GM12878 (cell line): Measurements from ENCODE around the gene GLT1D1. TPM values are rescaled to one million over a fixed set of nuclear protein-coding genes. Genes with fewer than 3 reads are reported as not detected.

Source experiments
- ATAC-seq: fragments of 200-7000 bp; cut with Tn5 transposase; 3 replicates; pipeline ENCODE4 v1.9.1; 2020; ENCODE audit warnings: mild to moderate bottlenecking, moderate library complexity
- BruUV-seq: library from RNA; stranded (reverse); fragments of 400-500 nt; replicated peaks from 2 replicates; lab custom pipeline; 2021; lab: Mats Ljungman, UMichigan
- CTCF ChIA-PET: fragments of 300-600 bp; sonication (Branson Sonifier 250); formaldehyde crosslinking; extraction: SDS; loops from one replicate; lab custom pipeline; 2021; ENCODE audit warnings: inconsistent platforms; lab: Yijun Ruan, JAX
- POLR2A ChIA-PET: fragments of 350-600 bp; formaldehyde crosslinking; extraction: SDS; loops from one replicate; lab custom pipeline; 2021; ENCODE audit warnings: inconsistent platforms; lab: Charles Lee
- RAD21 ChIA-PET: fragments of 300-600 bp; sonication (Branson Sonifier 250); formaldehyde crosslinking; loops from one replicate; lab custom pipeline; 2023; ENCODE audit warnings: antibody characterized with exemption; ENCODE audit not compliant: unreplicated experiment; lab: Charles Lee
- SMC1A ChIA-PET: fragments of 300-600 bp; sonication (Branson Sonifier 250); formaldehyde crosslinking; loops from one replicate; lab custom pipeline; 2023; ENCODE audit not compliant: unreplicated experiment, uncharacterized antibody; lab: Charles Lee
- DNase-seq: peaks from one replicate; pipeline ENCODE4 v3.0.0-alpha.2; 2011; ENCODE audit warnings: low read depth, low spot score
- FAIRE-seq: peaks from 3 replicates; lab custom pipeline; 2011; peaks lifted over from hg19 to GRCh38; lab: Jason Lieb, UNC
- H2AFZ ChIP-seq: 2 replicates; pipeline ENCODE4 v1.6.0; 2011; ENCODE audit warnings: low read depth, low read length, control low read depth; ENCODE audit not compliant: control insufficient read depth
- H3K27ac ChIP-seq: 2 replicates; pipeline ENCODE4 v1.5.1; 2011; ENCODE audit warnings: control low read depth; ENCODE audit not compliant: control insufficient read depth, insufficient read depth
- H3K27me3 ChIP-seq, 2 experiments: replicated peaks in 1 of 2; 2 replicates each; pipeline versions ENCODE4 v1.6.0 to v1.6.1; 2011; ENCODE audit warnings: low read length in 1 of 2; ENCODE audit not compliant: control insufficient read depth in 2 of 2, insufficient read depth in 2 of 2
- H3K36me3 ChIP-seq, 2 experiments: 2 replicates each; pipeline ENCODE4 v1.5.1; 2011; ENCODE audit warnings: low read length in 1 of 2; ENCODE audit not compliant: control insufficient read depth in 2 of 2, insufficient read depth in 2 of 2
- H3K4me1 ChIP-seq: 2 replicates; pipeline ENCODE4 v1.6.1; 2011; ENCODE audit warnings: mild to moderate bottlenecking, low read length, moderate library complexity, mixed read lengths; ENCODE audit not compliant: control insufficient read depth, insufficient read depth
- H3K4me2 ChIP-seq: 2 replicates; pipeline ENCODE4 v1.6.0; 2011; ENCODE audit warnings: control low read depth; ENCODE audit not compliant: control insufficient read depth, insufficient read depth
- H3K4me3 ChIP-seq: fragments of 200-600 bp; sonication (generic); 2 replicates; pipeline ENCODE4 v1.5.1; 2016
- H3K79me2 ChIP-seq: 2 replicates; pipeline ENCODE4 v1.6.0; 2011; ENCODE audit warnings: low read length; ENCODE audit not compliant: control insufficient read depth, insufficient read depth
- H3K9ac ChIP-seq: 2 replicates; pipeline ENCODE4 v1.8.0; 2011; ENCODE audit warnings: low read length, control low read depth, mixed read lengths; ENCODE audit not compliant: control insufficient read depth, insufficient read depth
- H3K9me3 ChIP-seq: replicated peaks from 3 replicates; pipeline ENCODE4 v1.5.1; 2011; ENCODE audit warnings: mild to moderate bottlenecking, low read length; ENCODE audit not compliant: control insufficient read depth, insufficient read depth
- H4K20me1 ChIP-seq: 2 replicates; pipeline ENCODE4 v1.6.0; 2011; ENCODE audit not compliant: control insufficient read depth, insufficient read depth
- BACH1 ChIP-seq: fragments of 450-650 bp; IDR thresholded peaks from 2 replicates; pipeline ENCODE4 v1.6.1; 2017; ENCODE audit warnings: mild to moderate bottlenecking, borderline replicate concordance
- ESRRA ChIP-seq: IDR thresholded peaks from 2 replicates; pipeline ENCODE4 v1.6.1; 2012; ENCODE audit warnings: mild to moderate bottlenecking, low read length, improper control_type of control experiment
- GATAD2B ChIP-seq: fragments of 450-650 bp; conservative IDR thresholded peaks from 2 replicates; pipeline ENCODE4 v1.6.1; 2017; ENCODE audit warnings: low read depth, mild to moderate bottlenecking, moderate library complexity
- IKZF1 ChIP-seq: fragments of 450-650 bp; conservative IDR thresholded peaks from 2 replicates; pipeline ENCODE4 v1.6.1; 2017; ENCODE audit warnings: antibody characterized with exemption, mild to moderate bottlenecking
- POLR2AphosphoS5 ChIP-seq: IDR thresholded peaks from 2 replicates; pipeline ENCODE4 v1.6.1; 2011; ENCODE audit warnings: mild to moderate bottlenecking, low read length, inconsistent platforms
- TARDBP ChIP-seq: IDR thresholded peaks from 2 replicates; pipeline ENCODE4 v1.6.1; 2016; ENCODE audit warnings: borderline replicate concordance
- ZNF217 ChIP-seq: fragments of 450-650 bp; IDR thresholded peaks from 2 replicates; pipeline ENCODE4 v1.6.1; 2017; ENCODE audit warnings: antibody characterized with exemption, mild to moderate bottlenecking
- ZNF384 ChIP-seq: IDR thresholded peaks from 2 replicates; pipeline ENCODE4 v1.6.1; 2012; ENCODE audit warnings: low read depth, mild to moderate bottlenecking, low read length, improper control_type of control experiment, borderline replicate concordance
- WGBS: methylation state at CpG from one replicate; pipeline ENCODE4 v1.1.6; 2016; ENCODE audit warnings: low lambda C conversion rate; ENCODE audit not compliant: insufficient replicate concordance, insufficient coverage; ENCODE audit errors: missing lambda C conversion rate; 5-methylcytosine and 5-hydroxymethylcytosine counted together
- in situ Hi-C: fragments of 300-500 bp; cut with MboI; formaldehyde crosslinking; loops from 9 replicates; pipeline ENCODE4 v1.14.3; 2018; ENCODE audit warnings: mixed read lengths
- intact Hi-C: fragments of 100-400 bp; cut with micrococcal nuclease; formaldehyde crosslinking; loops from one replicate; pipeline ENCODE4 v1.14.2; 2022; ENCODE audit not compliant: unreplicated experiment
- polyA plus RNA-seq, 11 experiments: library from polyadenylated mRNA; depleted of rRNA in 4 of 11; unstranded in 6 of 11; stranded (reverse) in 5 of 11; fragments of >200 nt; fragmentation: Nextera tagmentation in 4 of 11; fragmentation: Illumina TruSeq in 1 of 11; extraction: Ambion mirVana in 4 of 11; extraction: Trizol in 1 of 11; gene quantifications; 1 replicate in 1 of 11; 2 replicates in 10 of 11; pipeline versions ENCODE4 v1.2.1 to v1.2.3, GENCODE V29; 2011 to 2016; ENCODE audit warnings: inconsistent platforms in 2 of 11, missing spikeins in 2 of 11, low read depth in 1 of 11
- total RNA-seq, 4 experiments: library from RNA; depleted of rRNA in 3 of 4; stranded (reverse); fragments of >200 nt in 3 of 4; fragmentation: Illumina TruSeq in 1 of 4; extraction: Trizol in 1 of 4; gene quantifications; 2 replicates each; pipeline versions ENCODE4 v1.2.1 to v1.2.3, GENCODE V29; 2013 to 2021
- TF ChIP-seq, protein P1 (sequence below): IDR thresholded peaks from 2 replicates; pipeline ENCODE4 v1.6.1; 2011; ENCODE audit warnings: borderline replicate concordance, low read depth, mild to moderate bottlenecking, moderate library complexity, low read length; ENCODE audit not compliant: insufficient read depth, poor library complexity, severe bottlenecking
- TF ChIP-seq, protein P2 (sequence below): IDR thresholded peaks from 2 replicates; pipeline ENCODE4 v1.6.1; 2012; ENCODE audit warnings: low read depth, low read length, improper control_type of control experiment
- TF ChIP-seq, protein P3 (sequence below): IDR thresholded peaks from 2 replicates; pipeline ENCODE4 v1.6.1; 2012; ENCODE audit warnings: low read length, inconsistent platforms

GLT1D1 gene
- total and polyA plus RNA-seq, 10 of the 15 experiments (the other 5 are each of a cell fraction or from before 2014, with no cell fraction given), result 0.42 to 62.8 (median 3.0) TPM

DNA sequence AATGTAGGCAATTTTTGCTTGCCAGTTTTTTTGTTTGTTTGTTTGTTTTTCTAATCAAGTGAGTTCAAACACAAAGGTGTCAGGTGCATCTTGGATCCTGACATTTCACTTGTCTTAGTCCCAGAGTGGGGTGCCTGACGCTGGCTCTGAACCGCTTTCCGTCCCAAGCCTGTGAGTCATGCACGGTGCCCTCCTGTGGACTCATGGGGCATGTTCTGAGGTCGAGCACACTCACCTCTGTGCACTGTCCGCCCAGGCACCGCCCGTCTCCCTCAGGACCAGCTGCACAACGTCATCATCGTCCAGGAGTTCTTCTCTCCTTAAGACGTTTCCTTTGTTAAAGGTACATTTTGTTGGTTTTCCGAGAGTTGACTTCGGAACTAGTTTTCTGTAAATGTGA, 98.2 kb downstream of the GLT1D1 start (continued):
- TF ChIP-seq, protein P1, sequence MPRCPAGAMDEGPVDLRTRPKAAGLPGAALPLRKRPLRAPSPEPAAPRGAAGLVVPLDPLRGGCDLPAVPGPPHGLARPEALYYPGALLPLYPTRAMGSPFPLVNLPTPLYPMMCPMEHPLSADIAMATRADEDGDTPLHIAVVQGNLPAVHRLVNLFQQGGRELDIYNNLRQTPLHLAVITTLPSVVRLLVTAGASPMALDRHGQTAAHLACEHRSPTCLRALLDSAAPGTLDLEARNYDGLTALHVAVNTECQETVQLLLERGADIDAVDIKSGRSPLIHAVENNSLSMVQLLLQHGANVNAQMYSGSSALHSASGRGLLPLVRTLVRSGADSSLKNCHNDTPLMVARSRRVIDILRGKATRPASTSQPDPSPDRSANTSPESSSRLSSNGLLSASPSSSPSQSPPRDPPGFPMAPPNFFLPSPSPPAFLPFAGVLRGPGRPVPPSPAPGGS, result no peak

DNA sequence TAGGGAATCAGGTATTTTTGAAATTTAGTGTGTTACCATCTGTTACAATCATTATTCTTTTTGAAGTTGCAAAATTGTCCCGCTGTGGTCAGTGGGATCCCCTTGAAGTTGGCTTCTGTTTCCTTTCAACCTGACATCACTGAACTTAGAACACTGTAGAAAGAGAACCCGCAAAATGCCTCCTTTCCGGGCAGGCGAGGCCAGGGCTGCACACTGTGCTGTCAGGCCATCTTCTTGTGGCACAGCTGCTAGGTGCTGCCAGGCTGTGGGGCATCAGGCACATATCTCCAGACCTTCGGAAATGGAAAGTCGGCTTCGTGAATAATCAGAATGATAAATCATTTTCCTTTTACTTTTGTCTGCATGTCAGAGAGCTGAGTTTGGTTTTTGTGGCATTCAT, 103.5 kb downstream of the GLT1D1 start:
- H3K4me2 ChIP-seq, result no peak overlapping the region
- H3K79me2 ChIP-seq, result no peaks in the 10 kb centered on the region
- RAD21 ChIA-PET, result no interaction called here
- SMC1A ChIA-PET, result interaction anchor here (0.6 kb wide), 1 partner anchor 106 kb away, joined by 3 read pairs; no protein-coding TSS in a partner anchor
- peaks cover 0 to 4% of the 10 kb centered on the region in 2 experiments; a peak in 2 of 4 replicates for H3K36me3 ChIP-seq
- no peak for ATAC-seq
- BruUV-seq, result no TSS peak
- H4K20me1 ChIP-seq, result no peaks in the 10 kb centered on the region
- no peak overlapping the region for H2AFZ ChIP-seq
- POLR2A ChIA-PET, result interaction anchor here (0.6 kb wide), 1 partner anchor 533 kb away, joined by 3 read pairs; no protein-coding TSS in a partner anchor
- CTCF ChIA-PET, result interaction anchor here (1.4 kb wide), 1 partner anchor 9 kb away, joined by 3 read pairs; no protein-coding TSS in a partner anchor
- no peaks in the 10 kb centered on the region for H3K9me3 ChIP-seq
- H3K4me3 ChIP-seq, result no peak overlapping the region
- no peaks in the 10 kb centered on the region for H3K4me1 ChIP-seq
- 79% methylated on average over 7 of the region's 7 CpGs for WGBS
- no peak overlapping the region for H3K27ac ChIP-seq
- intact Hi-C loops, result no loop called here
- no peak for DNase-seq
- no peaks in the 10 kb centered on the region for H3K27me3 ChIP-seq
- in situ Hi-C loops, result no loop called here
- no peak overlapping the region for H3K9ac ChIP-seq
- no peak for TF ChIP-seq IKZF1
- TF ChIP-seq, protein P2, sequence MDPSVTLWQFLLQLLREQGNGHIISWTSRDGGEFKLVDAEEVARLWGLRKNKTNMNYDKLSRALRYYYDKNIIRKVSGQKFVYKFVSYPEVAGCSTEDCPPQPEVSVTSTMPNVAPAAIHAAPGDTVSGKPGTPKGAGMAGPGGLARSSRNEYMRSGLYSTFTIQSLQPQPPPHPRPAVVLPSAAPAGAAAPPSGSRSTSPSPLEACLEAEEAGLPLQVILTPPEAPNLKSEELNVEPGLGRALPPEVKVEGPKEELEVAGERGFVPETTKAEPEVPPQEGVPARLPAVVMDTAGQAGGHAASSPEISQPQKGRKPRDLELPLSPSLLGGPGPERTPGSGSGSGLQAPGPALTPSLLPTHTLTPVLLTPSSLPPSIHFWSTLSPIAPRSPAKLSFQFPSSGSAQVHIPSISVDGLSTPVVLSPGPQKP, result no peak
- no peak for TF ChIP-seq ZNF217
- TF ChIP-seq ESRRA, result no peak
- TF ChIP-seq TARDBP, result no peak
- TF ChIP-seq BACH1, result no peak
- TF ChIP-seq POLR2AphosphoS5, result no peak
- TF ChIP-seq, protein P3, sequence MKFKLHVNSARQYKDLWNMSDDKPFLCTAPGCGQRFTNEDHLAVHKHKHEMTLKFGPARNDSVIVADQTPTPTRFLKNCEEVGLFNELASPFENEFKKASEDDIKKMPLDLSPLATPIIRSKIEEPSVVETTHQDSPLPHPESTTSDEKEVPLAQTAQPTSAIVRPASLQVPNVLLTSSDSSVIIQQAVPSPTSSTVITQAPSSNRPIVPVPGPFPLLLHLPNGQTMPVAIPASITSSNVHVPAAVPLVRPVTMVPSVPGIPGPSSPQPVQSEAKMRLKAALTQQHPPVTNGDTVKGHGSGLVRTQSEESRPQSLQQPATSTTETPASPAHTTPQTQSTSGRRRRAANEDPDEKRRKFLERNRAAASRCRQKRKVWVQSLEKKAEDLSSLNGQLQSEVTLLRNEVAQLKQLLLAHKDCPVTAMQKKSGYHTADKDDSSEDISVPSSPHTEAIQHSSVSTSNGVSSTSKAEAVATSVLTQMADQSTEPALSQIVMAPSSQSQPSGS, result no peak
- TF ChIP-seq ZNF384, result no peak
- TF ChIP-seq GATAD2B, result no peak
- FAIRE-seq, result no peak
